KMS-11 (cell line): ENCODE results near the gene HLA-DRB5.
"Not testable (repeated sequence)": the region's sequence is repeated elsewhere in the genome, so short reads cannot be mapped to it uniquely, and the experiment has no call there.

Source experiments
- H2AFZ ChIP-seq: fragments of 200-600 bp; sonication (generic); 2 replicates; pipeline ENCODE4 v1.6.1; 2016; ENCODE audit warnings: antibody characterized with exemption, mixed run types, low read depth
- H3K27ac ChIP-seq: fragments of 200-600 bp; sonication (generic); 2 replicates; pipeline ENCODE4 v1.6.1; 2016; ENCODE audit warnings: mild to moderate bottlenecking, mixed run types
- H3K27me3 ChIP-seq: fragments of 200-600 bp; sonication (generic); 2 replicates; pipeline ENCODE4 v1.6.1; 2017; ENCODE audit warnings: mild to moderate bottlenecking, low read depth, mixed run types, moderate library complexity; ENCODE audit not compliant: insufficient read depth
- H3K36me3 ChIP-seq: fragments of 200-600 bp; sonication (generic); 2 replicates; pipeline ENCODE4 v1.6.1; 2017; ENCODE audit warnings: mild to moderate bottlenecking, mixed run types; ENCODE audit not compliant: insufficient read depth
- H3K4me1 ChIP-seq: fragments of 200-600 bp; sonication (generic); 2 replicates; pipeline ENCODE4 v1.6.1; 2016; ENCODE audit warnings: mild to moderate bottlenecking, low read depth, mixed run types; ENCODE audit not compliant: poor library complexity, severe bottlenecking
- H3K4me2 ChIP-seq: fragments of 200-600 bp; sonication (generic); 2 replicates; pipeline ENCODE4 v1.7.0; 2016; ENCODE audit warnings: mild to moderate bottlenecking, mixed run types
- H3K4me3 ChIP-seq: fragments of 200-600 bp; sonication (generic); IDR thresholded peaks from 2 replicates; pipeline ENCODE4 v1.6.1; 2017; ENCODE audit warnings: low read depth, low read length, mixed read lengths; ENCODE audit not compliant: insufficient read depth
- H3K79me2 ChIP-seq: fragments of 200-600 bp; sonication (generic); 2 replicates; pipeline ENCODE4 v1.6.1; 2016; ENCODE audit warnings: low read depth, mixed run types; ENCODE audit not compliant: insufficient read depth
- H3K9ac ChIP-seq: fragments of 200-600 bp; sonication (generic); 2 replicates; pipeline ENCODE4 v1.6.1; 2016; ENCODE audit warnings: mild to moderate bottlenecking, mixed run types
- H4K20me1 ChIP-seq: fragments of 200-600 bp; sonication (generic); 2 replicates; pipeline ENCODE4 v1.6.1; 2016; ENCODE audit warnings: mild to moderate bottlenecking, mixed run types; ENCODE audit not compliant: insufficient read depth
- TF ChIP-seq, protein P1 (sequence below): fragments of 200-600 bp; sonication (generic); conservative IDR thresholded peaks from 2 replicates; pipeline ENCODE4 v1.6.1; 2017; ENCODE audit warnings: low read depth, mild to moderate bottlenecking, antibody characterized with exemption, low read length, moderate library complexity, mixed read lengths

The HLA-DRB5 gene

GRCh38 chr6:32529697-32530430, at the start of gene HLA-DRB5:
Gene HLA-DRB5, minus strand, starts transcription at chr6:32530287. Its CDS starts 63 bp downstream, at chr6:32530224.
- no peak within 1 kb of the TSS for H3K27ac ChIP-seq
- no peaks in the 10 kb centered on the region for H3K79me2 ChIP-seq
- no peaks in the 10 kb centered on the region for H4K20me1 ChIP-seq
- no peak within 1 kb of the TSS for H3K4me2 ChIP-seq
- H3K4me1 ChIP-seq = no peaks in the 10 kb centered on the region
- no peak within 1 kb of the TSS for H2AFZ ChIP-seq
- TF ChIP-seq, protein P1, sequence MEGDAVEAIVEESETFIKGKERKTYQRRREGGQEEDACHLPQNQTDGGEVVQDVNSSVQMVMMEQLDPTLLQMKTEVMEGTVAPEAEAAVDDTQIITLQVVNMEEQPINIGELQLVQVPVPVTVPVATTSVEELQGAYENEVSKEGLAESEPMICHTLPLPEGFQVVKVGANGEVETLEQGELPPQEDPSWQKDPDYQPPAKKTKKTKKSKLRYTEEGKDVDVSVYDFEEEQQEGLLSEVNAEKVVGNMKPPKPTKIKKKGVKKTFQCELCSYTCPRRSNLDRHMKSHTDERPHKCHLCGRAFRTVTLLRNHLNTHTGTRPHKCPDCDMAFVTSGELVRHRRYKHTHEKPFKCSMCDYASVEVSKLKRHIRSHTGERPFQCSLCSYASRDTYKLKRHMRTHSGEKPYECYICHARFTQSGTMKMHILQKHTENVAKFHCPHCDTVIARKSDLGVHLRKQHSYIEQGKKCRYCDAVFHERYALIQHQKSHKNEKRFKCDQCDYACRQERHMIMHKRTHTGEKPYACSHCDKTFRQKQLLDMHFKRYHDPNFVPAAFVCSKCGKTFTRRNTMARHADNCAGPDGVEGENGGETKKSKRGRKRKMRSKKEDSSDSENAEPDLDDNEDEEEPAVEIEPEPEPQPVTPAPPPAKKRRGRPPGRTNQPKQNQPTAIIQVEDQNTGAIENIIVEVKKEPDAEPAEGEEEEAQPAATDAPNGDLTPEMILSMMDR = no peak
- no peak within 1 kb of the TSS for H3K4me3 ChIP-seq
- no peaks in the 10 kb centered on the region for H3K36me3 ChIP-seq
- no peak within 1 kb of the TSS for H3K9ac ChIP-seq
- no peaks in the 10 kb centered on the region for H3K27me3 ChIP-seq

- Histone ChIP-seq H3K4me1 (no peaks in the 10 kb centered on the region), H3K4me2 (no peak overlapping the region), H3K27ac (no peak overlapping the region), H3K79me2 (no peaks in the 10 kb centered on the region), H2AFZ (no peak overlapping the region), H4K20me1 (no peaks in the 10 kb centered on the region), H3K9ac (no peak overlapping the region), H3K36me3 (no peaks in the 10 kb centered on the region), H3K27me3 (no peaks in the 10 kb centered on the region), H3K4me3 (no peak overlapping the region)
- TF ChIP-seq, protein P1 = no peak
These were observed 48.9 kb upstream of the HLA-DRB5 start for GRCh38 chr6:32578962-32579361.

DNA sequence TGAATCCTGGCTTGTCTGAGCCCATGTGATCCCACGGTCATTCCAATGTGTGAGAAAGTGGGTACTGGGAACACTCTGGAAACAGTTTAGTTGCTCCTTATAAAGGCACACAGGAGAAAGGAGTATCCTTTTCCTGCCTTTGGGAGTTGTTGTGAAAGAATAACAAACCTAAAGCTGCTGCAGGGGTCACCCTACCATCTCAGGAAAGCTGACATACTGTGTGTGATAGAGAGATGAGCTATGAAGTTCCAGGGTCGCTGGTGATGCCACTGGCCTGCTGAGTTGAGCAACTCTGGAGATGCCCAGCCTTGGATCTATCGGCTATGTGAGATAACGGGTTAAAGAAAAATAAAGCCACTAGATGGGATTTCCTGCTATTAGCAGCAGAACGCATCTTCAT, 47.4 kb upstream of the HLA-DRB5 start:
- H3K36me3 ChIP-seq, H3K4me1 ChIP-seq, H3K4me2 ChIP-seq, H3K79me2 ChIP-seq, H3K27me3 ChIP-seq, H3K27ac ChIP-seq, H3K9ac ChIP-seq, H2AFZ ChIP-seq, H4K20me1 ChIP-seq, H3K4me3 ChIP-seq: not testable (repeated sequence)

- Histone ChIP-seq H3K4me1 (no peaks in the 10 kb centered on the region), H3K79me2 (no peaks in the 10 kb centered on the region), H4K20me1 (no peaks in the 10 kb centered on the region), H3K4me3 (no peak overlapping the region), H2AFZ (no peak overlapping the region), H3K4me2 (no peak overlapping the region), H3K27ac (no peak overlapping the region), H3K27me3 (no peaks in the 10 kb centered on the region), H3K36me3 (no peaks in the 10 kb centered on the region), H3K9ac (no peak overlapping the region)
- TF ChIP-seq, protein P1 = no peak
These were observed 46.2 kb upstream of the HLA-DRB5 start for GRCh38 chr6:32576250-32576649.

DNA sequence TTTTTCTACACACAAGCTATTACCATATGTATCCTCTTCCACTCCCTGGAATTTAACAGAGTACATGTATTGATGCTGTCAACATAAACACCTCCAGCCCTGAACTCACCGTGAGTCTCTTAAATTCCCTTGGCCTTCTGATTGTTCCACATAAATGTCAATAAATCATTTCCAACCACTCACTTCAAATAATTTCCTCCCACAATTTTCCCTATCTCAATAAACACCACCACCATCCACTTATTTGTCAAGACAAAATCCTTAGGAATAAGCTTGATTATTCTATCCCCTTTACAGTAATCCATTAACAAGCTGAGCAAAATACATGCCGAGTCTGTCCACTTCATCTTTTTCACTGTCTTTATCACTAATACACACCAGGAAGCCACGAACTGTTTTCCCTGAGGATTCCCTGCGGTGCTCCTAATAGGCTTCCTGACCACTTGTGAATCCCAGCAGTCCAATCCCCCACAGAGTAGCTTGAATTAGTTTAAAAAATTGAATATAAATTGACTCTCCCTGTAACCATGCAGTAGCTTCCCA, 40.3 kb upstream of the HLA-DRB5 start:
- no peaks in the 10 kb centered on the region for H4K20me1 ChIP-seq
- H2AFZ ChIP-seq = no peak overlapping the region
- H3K4me2 ChIP-seq = no peak overlapping the region
- TF ChIP-seq, protein P1 = no peak
- no peaks in the 10 kb centered on the region for H3K79me2 ChIP-seq
- no peak overlapping the region for H3K4me3 ChIP-seq
- H3K27ac ChIP-seq = no peak overlapping the region
- H3K27me3 ChIP-seq = no peaks in the 10 kb centered on the region
- no peaks in the 10 kb centered on the region for H3K4me1 ChIP-seq
- no peaks in the 10 kb centered on the region for H3K36me3 ChIP-seq
- H3K9ac ChIP-seq = no peak overlapping the region
